DMS 273 (cell line): ENCODE data around the gene FGFRL1.

Source experiments
- DNase-seq: peaks from one replicate; lab custom pipeline; 2025; ENCODE audit not compliant: unreplicated experiment; lab: John Stamatoyannopoulos, UW

Gene FGFRL1

GRCh38 chr4:1036976-1037810, 25.8 kb downstream of the FGFRL1 start:
- no peak for DNase-seq

DNA sequence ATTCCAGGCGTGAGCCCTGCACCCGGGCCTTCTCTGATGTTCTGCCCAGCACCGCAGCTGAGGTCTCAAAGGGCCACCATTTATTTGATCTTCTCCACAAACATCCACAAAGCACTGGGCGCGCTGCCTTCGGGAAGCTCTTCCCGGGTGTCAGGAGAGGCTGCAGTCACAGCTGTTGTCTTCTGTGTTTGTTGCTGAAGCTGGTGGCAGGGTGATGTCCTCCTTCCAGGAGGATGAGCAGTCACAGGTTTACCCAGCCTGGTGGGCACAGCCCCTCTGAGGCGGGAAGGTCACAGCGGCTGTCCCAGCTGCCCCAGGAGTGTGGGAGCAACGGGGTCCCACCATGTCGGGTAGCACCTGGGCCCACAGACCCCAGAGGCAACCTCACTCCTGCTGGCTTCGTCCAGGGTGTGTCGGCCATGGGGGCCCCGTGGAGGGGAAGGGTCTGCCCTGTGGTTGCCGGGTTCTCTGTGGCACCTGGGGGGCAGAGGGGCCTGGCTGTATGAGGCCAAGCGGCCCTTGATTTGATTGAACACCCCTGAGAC, 27.6 kb downstream of the FGFRL1 start:
- no peak for DNase-seq

DNA sequence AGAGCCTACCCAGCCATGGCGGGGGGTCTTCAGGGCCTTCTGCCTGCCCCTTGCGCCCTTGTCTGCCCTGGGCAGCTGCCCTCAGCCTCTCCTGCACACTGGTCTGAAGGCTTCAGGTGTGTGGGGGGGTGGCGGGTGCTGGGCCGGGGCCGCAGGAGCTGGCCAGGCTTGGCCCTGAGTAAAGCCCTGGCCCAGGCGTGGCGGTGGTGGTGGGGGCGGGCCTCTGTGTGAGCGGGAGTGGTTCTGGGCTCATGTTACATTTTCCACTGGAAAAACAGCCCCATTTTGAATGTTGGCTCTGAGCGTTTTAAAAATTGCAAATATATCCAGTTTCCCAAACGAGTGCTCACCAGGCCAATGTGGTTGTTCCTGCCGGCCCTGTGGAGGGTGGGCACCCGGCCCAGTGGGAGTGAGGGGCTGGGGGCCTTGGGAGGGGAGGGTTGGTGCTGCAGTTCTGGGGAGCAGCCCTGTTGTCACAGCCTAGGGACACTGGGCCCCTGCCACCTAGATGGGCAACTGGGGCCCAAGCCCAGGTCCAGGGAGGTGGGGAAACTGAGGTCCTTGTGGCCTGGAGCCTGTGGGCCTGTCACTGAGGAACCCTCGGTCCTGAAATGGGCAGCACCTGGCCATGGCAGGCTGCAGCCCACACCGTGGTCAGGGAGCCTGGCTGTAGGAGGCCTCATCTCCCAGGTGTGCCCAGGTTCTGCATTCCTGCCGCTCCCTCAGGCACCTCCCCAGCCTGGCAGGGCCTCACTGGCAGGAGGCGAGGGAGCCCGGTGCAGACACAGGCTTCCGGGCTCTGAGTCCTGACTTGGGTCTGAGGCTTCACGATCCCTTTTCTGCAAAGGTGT, 28.3 kb downstream of the FGFRL1 start:
- DNase-seq: peak; percentile 44

- no peak for DNase-seq
Measured at GRCh38 chr4:1040344-1041146, 29.1 kb downstream of the FGFRL1 start.

DNA sequence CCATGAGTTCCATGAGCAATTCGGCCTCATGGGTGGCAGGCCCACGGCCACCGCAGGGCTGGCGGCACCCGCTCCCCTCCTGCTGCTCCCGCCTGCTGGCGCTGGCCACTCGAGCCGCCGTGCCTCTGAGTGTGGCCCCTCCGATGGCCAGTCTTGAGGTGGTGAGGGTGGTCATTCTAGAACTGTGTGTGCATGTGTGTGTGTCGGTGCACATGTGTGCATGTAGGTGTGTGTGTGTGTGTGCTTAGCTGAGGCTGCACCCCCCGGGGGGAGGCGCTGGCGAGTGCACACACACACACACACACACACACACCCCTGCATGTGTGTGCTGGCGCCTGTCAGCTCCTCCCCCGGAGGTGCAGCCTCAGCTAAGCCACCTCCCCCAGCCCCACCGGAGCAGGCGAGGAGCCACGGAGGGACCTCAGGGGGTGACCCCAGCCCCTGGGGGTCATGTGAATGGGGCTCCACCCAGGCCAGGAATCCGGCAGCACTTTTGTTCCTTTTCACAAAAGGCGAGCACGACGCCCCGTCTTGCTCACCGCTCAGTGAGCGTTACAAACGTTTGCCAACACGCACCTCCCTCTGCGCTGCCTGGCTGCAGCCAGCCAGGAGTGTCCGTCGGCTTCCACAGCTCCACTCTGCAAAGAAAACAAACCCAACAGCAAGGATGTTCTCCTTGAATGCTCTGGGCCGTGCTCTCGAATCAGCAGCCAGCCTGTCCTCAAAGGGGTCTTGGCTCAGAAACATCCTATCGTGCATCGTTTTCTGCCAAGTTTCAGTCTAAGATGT, 29.9 kb downstream of the FGFRL1 start:
- DNase-seq: no peak

GRCh38 chr4:1041936-1042330, 30.5 kb downstream of the FGFRL1 start:
- no peak for DNase-seq

DNA sequence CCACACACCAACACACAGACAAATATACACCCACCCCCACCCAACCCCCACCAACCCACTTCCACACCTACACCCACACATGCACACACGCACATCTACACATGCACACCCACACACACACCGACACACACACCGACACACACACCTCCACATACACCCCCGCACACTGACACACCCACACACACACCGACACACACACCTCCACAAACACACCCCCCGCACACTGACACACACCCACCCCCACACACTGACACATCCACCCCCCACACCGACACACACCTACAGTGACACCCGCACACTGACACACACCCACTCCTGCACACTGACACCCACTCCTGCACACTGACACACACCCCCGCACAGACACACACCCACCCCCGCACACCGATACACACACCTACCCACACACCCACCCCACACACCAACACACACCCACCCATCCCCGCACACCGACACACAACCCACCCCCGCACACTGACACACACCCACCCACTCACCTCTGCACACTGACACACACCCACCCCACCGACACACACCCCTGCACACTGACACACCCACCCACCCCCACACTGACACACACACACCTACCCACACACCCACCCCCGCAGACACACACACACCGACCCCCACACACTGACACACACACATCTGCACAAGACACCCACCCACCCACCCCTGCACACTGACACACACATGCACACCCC, 31.1 kb downstream of the FGFRL1 start:
- no peak for DNase-seq

DNA sequence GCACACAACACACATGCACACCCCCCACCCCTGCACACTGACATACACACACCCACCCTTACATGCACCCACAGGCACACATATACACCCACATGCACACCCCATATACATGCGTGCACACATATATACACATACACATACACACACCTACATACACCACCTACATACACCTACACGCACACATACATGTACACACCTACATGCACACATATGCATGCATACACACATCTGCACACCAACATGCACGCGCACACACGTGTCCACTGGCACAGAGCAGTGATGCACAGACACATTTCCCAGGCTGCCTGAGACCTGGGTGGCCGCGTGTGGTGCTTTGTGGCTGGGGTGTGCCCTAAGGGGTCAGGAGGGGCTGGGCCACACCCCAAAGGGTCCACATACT, 31.7 kb downstream of the FGFRL1 start:
- no peak for DNase-seq

GRCh38 chr4:1043651-1044468, 32.4 kb downstream of the FGFRL1 start:
- no peak for DNase-seq

GRCh38 chr4:1044469-1045192, 33.2 kb downstream of the FGFRL1 start:
- no peak for DNase-seq

GRCh38 chr4:1045193-1045594, 33.8 kb downstream of the FGFRL1 start:
- no peak for DNase-seq

DNA sequence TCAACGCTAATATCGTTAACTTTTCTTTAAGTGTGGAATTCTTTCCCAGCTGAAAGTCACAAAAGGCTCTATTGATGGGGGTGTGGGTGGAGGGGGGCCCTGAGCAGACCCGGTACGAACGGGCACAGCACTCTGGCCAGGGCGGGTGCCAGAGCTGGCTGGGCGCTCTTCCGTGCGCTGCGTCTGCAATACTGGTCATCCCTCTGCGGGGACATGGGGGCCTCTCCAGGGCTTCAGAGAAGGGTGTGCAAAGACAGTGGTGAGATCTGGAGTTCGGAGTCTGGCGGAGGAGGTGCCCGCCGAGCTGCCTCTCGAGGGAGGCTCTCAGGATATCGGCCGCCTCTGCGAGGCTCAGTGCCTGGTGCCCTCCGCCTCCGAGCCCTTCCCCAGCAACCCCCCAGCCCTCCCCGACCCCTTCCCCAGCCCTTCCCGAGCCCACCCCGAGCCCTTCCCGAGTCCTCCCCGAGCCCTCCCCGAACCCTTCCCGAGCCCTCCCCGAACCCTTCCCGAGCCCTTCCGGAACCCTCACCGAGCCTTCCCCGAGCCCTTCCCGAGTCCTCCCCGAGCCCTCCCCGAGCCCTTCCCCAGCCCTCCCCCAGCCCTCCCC, 34.3 kb downstream of the FGFRL1 start:
- DNase-seq: no peak

DNA sequence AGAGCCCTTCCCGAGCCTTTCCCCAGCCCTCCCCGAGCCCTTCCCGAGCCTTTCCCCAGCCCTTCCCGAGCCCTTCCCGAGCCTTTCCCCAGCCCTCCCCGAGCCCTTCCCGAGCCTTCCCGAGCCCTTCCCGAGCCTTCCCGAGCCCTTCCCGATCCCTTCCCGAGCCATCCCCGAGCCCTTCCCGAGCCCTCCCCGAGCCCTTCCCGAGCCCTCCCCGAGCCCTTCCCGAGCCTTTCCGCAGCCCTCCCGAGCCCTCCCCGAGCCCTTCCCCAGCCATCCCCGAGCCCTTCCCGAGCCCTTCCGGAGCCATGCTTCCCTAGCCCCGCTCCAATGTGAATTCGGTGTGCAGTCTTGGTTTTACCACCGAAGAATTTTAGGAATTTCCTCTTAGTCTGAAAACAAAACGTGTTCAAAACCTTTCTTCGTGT, 35.2 kb downstream of the FGFRL1 start:
- DNase-seq: peak; percentile 85

GRCh38 chr4:1047106-1047975, 35.9 kb downstream of the FGFRL1 start:
- no peak for DNase-seq

- no peak for DNase-seq
Measured at GRCh38 chr4:1047976-1048772, 36.7 kb downstream of the FGFRL1 start.
